NCI-H146 treated with DMSO at 0.1 percent for 48 hours (cell line): Measurements from ENCODE around the gene CDK16.

ENCODE experiments used
- DNase-seq: peaks from one replicate; lab custom pipeline; 2025; ENCODE audit not compliant: unreplicated experiment; lab: John Stamatoyannopoulos, UW

CDK16 gene

DNA sequence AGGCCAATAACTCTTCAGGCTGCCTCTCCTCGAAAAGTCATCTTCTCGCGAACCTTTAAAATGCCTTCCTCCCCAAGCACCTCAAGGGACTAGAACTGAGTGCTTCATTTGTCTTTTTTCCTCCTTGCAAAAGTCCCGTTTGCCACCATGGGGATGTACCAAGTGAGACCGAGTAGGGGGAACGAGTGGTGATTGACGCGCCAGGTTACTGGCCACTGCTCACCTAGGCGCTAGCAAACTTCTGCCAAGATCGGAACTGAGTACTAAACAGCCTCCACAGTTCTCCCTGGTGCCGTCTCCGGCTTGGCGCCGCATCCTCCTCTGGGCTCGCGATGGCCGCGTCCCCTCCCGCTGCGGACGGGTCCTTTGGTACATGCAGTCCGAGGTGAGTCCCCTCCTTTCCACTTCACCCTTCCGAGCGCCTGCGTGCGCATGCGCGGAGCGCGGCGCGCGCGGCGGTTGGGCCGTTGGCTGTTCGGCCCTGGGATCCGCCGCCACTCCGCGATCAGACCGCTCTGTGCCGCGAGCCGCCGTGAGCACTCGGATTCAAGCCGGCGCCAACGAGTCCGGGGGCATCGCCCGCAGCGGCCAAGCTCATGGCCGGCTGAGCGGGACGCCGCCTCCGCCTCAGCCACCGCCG lies at the start of gene CDK16:
Gene CDK16 (plus strand): TSS at position 402 of the 640 bp plus-strand sequence. CDS start 4,877 bp downstream, outside the sequence.
- peak; percentile 75 for DNase-seq

DNA sequence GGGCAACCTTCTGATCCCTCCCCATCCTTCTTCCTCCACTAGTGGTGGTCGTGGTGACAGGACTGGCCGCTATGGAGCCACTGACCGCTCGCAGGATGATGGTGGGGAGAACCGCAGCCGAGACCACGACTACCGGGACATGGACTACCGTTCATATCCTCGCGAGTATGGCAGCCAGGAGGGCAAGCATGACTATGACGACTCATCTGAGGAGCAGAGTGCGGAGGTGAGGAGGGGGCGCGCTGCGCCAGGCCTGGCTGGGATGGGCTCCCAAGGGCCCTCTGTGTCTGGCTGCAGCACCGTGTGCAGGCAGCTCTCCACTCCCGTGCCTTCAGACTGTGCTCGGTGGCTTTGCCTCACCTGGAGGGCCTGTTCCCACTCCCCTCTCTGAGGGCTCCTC lies 49.2 kb upstream of the CDK16 start:
- no peak for DNase-seq

DNA sequence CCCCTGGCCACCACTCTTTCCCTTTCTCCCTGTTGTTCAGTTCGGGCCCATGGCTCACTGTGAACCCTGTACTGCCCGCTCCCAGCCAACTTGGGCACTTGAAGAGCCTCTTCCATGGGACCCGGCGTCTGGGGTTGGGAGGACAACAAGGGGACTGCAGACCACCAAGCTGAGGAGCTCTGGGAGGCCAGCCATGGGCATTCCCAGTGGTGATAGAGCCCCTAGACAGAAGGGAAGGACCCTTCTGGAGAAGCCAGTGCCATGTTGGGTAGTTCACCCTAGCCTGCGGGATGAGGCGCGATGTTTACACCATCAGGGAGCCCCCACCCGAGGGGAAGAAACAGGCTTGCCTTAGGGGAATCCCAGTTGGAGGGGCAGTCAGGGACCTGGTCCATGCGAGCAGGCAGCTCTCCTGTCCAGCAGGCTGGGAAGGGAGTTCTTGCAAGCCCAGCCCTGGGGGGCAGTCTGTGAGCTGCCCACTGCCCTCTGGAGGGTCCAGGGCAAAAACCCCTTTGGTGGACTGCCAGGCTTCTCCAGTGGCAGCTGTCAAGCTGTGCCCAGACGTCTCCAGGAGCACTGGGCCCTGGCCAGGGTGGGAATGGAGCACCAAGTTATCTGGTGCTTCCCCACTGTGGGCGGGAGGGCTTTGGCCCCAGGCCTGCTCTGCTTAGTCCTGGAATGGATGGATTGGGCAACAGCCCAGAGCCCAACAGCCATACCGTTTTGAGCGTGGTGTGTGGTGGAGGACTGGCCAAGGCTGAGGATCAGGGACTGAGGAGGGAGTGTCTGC lies 48.6 kb upstream of the CDK16 start:
- no peak for DNase-seq

DNA sequence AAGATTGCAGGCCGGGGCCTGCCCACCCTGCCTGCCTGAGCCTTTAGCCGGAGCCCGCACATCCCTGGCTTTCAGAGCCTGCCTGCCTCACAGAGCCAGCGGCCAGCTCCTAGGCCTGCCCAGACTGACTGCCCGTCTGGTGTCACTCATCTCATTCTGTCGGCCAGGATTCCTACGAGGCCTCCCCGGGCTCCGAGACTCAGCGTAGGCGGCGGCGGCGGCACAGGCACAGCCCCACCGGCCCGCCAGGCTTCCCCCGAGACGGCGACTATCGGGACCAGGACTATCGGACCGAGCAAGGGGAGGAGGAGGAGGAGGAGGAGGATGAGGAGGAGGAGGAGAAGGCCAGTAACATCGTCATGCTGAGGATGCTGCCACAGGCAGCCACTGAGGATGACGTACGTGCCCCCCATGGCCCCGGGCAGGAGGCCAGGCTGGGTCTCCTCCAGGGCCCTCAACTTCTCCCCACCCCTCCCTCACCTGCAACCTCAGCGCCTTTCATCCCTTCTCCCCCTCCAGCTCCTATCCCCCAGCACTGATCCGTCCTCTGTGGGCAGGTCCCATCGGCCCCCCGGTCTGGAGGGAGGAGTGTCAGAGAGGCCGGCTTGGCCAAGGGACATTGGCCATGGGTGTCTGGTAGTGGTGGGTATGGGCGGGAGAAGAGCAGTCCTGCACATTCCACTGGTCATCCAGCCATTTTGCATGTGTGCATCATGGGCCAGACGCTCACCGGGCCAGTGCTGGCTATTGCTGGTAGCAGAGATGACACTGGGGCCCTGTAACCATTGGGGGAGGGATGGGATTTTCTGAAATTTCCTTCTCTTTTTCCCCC lies 47.4 kb upstream of the CDK16 start:
- DNase-seq: no peak

DNA sequence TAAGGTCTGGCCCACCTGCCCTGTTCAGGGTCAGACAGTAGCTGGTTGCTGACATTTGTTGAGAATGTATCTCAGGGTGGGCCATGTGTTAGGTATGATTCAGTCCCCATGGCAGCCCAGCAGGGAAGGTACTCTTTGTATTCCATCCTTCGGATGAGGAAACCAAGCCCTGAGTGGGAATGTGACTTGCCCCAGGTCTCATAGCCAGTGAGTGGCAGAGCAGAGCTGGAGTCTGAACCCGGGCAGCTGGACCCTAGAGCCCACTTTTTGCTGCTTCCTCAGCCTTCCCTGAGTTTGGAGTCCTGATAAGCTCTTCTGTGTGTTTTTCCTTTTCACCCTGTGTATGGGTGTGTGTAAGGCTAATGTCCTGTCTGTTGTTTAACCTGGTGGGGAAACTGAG lies 46.5 kb upstream of the CDK16 start:
- no peak for DNase-seq

DNA sequence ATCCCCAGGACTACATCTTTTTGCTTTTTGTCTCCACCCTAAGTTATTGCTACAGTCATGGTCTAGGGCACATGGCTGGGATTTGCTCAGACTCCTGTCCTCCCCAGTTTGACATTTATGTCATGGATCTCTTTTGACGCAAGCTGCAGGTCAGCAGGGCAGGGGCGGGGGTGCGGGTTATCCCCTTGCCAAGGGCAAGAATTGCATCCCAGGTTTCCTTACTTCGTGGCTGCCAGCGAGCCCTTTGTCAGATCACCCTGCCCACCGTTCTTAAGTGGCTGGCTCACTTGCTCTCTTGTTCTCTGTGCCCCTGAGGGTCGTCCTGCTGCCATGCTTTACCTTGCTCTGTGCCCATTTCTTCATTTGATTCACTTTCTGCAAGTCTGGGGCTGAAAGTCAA lies 45.9 kb upstream of the CDK16 start:
- no peak for DNase-seq

DNA sequence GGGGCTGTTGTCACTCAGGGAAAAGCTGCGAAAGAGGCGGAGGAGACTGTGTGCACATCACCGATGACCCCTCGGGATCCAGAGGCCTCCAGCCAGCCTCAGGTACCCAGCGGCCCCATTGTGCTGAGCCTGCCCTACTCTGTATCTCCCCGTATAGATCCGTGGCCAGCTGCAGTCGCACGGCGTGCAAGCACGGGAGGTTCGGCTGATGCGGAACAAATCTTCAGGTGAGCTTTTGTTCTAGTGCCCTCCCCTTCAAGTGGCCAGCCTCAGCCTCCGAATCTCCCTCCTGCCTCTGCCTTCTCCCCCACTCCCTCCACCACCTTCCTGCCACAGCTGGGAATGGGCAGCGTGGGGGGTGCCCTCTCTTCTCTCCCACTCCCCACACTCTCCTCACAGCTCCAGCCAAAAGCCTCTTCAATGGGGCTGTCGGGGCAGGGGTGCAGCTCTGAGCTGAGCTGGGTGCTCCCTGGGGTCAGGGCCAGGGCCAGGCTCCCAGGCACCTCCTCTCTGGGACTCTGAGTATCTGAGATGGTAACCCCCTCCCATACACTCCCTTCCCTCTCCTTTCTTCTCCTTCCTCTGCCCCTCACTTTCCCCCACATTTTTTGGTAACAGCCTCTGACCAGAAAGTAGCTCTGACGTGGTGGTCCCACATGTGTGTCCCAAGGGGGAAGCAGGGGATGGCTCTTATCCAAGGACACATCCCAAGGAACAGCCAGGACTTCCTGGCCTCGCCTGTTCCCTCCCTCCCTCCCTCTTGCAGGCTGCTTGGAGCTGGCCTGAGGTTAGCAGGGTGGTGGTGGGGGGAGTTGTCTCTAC lies 45.3 kb upstream of the CDK16 start:
- no peak for DNase-seq

DNA sequence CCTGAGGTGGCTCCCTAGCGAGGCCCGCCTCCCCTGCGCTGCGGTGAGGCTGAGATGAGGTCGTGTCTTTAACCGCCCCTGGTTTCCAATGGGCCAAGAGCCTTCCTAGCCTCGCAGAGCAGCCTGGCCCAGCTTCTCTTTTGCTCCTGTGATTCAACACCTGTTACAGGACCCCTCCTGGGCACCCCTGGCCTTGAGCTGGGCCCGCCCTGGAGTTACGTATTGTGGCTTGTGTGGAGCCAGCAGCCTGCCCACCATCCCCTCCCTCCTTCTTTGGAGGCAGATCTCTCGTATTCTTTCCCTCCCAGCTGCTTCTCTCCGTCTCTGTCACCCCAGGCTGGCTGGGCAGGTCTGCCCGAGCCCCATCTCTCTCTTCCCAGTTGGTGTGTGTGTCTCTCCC lies 44.1 kb upstream of the CDK16 start:
- DNase-seq: no peak

DNA sequence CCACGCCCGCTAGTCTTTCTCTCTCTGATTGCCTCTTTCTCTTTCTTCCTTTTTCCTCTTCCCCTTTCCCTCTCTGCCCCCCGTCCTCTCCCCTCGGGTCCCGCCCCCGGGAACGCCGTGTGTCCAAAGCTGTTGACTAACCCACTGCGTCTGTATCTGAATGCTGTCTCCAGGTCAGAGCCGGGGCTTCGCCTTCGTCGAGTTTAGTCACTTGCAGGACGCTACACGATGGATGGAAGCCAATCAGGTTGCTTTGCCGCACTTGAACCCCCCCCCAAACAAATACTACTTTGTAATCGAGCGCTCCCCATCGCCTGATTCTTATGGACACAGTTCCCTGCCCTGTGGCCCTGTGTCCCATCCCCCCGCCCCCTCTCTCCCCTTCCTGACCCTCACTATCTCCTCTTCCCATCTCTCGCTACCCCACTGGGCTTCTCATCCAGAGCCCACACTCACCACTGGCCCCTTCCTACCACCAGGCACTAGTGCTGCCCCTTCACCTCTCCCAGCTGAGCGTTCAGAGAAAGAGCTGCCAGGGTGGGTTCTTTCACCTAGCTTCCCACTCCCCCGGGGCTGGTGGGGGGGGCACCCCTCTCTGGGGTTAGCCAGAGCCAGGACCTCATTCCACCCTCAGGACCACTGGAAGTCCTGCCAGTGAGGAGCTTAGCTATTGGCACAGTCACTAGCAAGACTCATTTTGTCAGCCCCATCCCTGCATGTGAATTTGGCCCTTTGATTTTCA lies 43.5 kb upstream of the CDK16 start:
- DNase-seq: no peak

DNA sequence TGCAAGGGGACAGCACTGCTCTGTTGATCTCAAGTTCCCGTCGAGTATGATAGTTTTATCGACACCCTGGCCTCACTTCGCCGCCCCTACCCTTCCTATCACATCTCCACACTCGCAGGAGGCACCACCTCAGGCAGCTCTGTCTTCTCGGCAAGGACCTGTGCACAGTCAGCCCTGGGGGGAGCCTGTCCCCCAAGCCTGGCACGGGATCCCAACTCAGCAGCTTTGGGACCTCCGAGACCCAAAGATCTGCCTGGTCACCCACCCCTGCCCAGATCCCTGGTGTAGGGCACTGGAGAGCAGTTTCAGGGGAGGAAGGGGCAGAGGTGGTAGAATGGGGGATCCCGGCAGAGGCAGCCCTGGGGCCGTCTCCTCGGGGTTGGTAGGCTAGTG lies 42.9 kb upstream of the CDK16 start:
- no peak for DNase-seq

DNA sequence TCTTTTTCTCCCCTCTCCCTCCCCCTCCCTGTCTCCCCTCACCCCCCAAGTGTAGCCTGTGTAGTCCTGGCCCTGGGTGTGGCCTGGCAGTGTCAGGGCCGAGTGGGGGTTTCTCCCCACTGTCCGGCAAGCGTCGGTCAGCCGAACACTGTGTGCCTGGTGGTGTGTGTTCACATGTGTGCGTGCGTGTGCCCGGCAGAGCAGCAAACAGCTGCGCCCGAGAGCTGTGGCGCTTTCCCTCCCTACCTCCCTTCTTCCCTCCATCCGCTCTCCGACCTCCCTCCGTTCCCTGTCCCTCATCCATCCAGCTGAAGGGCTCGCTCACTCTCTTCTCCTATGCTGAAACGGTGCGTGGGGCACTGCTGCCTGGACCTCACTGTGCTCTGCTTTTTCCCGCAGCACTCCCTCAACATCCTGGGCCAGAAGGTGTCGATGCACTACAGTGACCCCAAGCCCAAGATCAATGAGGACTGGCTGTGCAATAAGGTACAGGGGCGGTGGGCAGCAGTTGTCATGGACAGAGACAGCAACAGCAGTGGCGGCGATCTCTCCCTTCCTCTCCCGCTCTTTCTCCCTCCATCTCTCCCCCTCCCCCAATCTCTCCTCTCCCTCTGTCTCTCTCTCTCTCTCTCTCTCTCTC lies 42.3 kb upstream of the CDK16 start:
- no peak for DNase-seq

DNA sequence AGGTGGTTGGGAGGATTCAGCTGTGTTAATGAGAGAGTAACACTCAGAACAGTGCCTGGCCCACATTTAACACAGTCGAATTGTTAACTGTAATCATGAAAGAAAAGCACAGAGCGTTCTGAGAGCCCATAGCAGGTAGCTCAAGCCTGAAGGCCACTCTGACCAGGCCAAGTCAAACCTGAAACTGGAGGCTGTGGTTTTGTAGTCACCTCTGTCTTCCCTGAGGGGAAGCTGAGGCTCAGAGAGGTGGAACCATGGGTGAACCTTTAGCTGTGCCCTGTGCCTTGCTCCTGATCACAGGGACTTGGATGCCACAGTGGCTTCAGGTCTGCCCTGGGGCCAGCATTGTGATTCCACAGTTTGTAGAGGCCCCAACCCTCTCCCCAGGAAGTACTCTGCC lies 41.4 kb upstream of the CDK16 start:
- no peak for DNase-seq

DNA sequence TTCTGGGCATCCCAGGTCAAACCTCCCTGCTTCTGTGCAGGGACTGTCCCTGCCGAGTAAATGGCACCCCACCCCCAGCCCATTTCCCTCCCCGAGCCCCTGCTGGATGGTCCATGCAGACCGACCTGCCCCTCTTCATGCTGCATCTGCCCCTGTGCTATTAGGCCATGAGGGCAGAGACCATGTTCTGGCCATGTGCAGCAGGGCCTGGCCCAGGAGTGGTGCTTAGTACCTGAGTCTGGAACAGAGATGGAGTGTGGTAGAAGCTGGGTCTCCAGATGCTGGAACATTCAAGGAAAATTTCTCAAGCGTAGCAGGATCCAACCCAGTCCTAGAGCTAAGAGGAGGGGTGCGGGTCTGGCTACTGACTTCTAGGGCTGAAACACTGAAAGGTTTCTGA lies 40.1 kb upstream of the CDK16 start:
- DNase-seq: no peak

DNA sequence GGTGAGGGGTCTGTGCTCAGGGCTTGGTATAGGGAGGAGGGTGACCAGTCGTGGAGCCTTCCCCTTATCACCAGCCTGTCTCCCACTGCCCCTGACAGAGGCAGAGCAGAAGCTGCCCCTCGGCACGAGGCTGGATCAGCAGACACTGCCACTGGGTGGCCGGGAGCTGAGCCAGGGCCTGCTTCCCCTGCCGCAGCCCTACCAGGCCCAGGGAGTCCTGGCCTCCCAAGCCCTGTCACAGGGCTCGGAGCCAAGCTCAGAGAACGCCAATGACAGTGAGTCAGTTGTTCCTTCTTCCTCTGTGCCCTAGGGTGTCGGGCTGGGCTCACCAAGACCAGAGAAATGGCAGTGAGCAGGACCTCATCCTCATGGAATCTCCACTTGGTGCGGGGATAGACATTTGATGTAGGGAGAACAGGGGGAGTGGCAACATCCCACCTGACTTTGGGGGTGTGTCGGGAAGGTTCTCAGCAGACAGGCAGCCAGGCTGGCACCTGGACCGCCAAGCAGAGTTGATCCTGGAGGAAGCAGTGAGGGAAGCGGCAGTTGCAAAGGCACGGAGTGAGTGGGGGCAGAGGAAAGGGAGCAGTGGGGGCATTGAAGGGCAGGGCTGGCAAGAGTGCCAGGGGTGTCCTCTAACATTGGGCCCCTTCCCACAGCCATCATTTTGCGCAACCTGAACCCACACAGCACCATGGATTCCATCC lies 39.1 kb upstream of the CDK16 start:
- DNase-seq: no peak

DNA sequence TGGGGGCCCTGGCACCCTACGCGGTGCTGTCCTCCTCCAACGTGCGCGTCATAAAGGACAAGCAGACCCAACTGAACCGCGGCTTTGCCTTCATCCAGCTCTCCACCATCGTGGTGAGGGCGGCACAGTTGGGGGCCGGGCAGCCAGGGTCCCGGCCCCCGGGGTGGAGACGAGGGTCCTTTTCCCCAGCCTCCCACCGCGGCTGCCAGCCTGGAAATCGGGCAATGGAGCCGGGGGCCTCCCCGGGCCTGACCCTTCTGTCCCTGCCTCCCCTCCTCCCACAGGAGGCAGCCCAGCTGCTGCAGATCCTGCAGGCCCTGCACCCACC lies 38.6 kb upstream of the CDK16 start:
- DNase-seq: no peak

DNA sequence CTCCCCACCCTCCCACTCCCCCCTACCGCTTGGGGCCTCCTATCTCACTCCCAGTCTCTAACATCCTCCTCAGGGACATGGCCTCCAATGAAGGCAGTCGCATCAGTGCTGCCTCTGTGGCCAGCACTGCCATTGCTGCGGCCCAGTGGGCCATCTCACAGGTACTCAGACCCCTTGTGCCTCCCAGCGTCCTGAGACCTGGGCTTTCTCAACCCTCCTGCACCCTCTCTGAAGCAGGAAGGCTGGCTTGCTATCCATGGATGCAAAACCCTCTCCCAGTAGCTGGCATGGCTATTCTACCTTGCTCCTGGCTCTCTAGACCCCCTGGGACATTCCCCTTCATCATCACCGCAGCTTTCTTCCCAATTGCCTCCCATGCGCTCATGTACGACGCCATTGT lies 38.1 kb upstream of the CDK16 start:
- no peak for DNase-seq

DNA sequence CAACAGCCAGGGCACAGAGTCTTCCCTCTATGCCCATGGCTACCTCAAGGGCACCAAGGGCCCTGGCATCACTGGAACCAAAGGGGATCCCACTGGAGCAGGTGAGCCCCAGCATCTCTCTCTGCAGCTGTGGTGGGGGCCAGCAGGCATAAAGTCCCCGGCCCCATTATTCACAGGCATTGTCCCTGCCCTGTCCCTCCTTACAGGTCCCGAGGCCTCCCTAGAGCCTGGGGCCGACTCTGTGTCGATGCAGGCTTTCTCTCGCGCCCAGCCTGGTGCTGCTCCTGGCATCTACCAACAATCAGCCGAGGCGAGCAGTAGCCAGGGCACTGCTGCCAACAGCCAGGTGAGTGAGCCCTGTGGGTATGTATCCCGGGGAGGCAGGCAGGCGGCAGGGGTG lies 37.2 kb upstream of the CDK16 start:
- no peak for DNase-seq

DNA sequence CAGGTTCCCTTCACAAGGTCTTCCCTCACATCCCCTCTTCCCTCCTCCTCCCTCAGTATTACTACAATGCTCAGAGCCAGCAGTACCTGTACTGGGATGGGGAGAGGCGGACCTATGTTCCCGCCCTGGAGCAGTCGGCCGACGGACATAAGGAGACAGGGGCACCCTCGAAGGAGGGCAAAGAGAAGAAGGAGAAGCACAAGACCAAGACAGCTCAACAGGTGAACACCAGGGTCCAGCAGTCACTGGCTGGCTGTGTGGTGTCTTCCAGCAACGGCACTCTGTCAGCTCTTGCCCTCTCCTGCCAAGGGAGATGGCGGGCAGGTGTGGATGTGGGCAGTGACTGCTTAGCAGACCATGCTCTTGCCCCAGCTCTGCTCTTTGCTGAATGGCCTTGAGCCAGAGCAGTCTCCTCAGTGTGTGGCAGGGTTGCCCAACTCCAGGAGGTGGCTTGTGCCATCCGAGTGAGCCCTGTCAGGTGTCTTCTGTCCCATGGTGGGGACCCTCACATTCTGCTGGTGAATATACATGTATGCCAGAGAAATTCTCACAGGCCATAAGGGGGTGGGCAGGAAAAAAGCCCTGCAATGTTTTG lies 36.3 kb upstream of the CDK16 start:
- DNase-seq: no peak

DNA sequence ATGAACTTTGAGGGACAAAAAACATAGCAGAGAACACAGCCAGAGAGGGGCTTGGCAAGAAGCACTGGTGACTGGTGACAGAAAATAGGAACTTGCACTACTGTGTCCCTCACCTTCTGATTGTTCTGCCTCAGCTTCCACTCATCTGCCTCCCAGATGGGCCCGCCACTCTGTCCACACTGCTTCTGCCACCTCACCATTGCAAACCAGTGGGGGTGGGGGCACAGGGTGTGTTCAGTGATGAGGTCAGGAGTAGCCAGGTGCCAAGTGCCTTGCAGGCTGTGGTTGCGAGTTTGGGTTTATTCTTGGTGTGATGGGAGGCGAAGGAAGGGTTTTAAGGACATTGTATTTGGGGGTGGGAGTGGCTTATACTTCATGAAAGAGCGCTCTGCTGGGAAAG lies 34.0 kb upstream of the CDK16 start:
- DNase-seq: no peak
